Loucy (cell line): ENCODE measurements around the gene SH2D6.
"Not testable (repeated sequence)": the region's sequence is repeated elsewhere in the genome, so short reads cannot be mapped to it uniquely, and the experiment has no call there.

ENCODE experiments used
- H2AFZ ChIP-seq: fragments of 200-600 bp; sonication (generic); 2 replicates; pipeline ENCODE4 v1.6.0; 2016; ENCODE audit warnings: antibody characterized with exemption, mild to moderate bottlenecking, low read length, moderate library complexity
- H3F3A ChIP-seq: fragments of 200-600 bp; 2 replicates; pipeline ENCODE4 v1.6.0; 2016; ENCODE audit warnings: antibody characterized with exemption, low read depth, mild to moderate bottlenecking
- H3K27me3 ChIP-seq: fragments of 200-600 bp; sonication (generic); 2 replicates; pipeline ENCODE4 v1.6.1; 2014; ENCODE audit warnings: low read length, mild to moderate bottlenecking; ENCODE audit not compliant: insufficient read depth, poor library complexity, severe bottlenecking
- H3K36me3 ChIP-seq: fragments of 200-600 bp; sonication (generic); 2 replicates; pipeline ENCODE4 v1.6.1; 2016; ENCODE audit warnings: low read length; ENCODE audit not compliant: insufficient read depth
- H3K4me1 ChIP-seq: fragments of 200-600 bp; sonication (generic); 2 replicates; pipeline ENCODE4 v1.5.1; 2014; ENCODE audit warnings: low read length, mild to moderate bottlenecking; ENCODE audit not compliant: insufficient read depth, poor library complexity, severe bottlenecking
- H3K4me2 ChIP-seq: fragments of 200-600 bp; sonication (generic); 2 replicates; pipeline ENCODE4 v1.6.0; 2014; ENCODE audit warnings: antibody characterized with exemption, low read length, low read depth, mild to moderate bottlenecking; ENCODE audit not compliant: poor library complexity, severe bottlenecking
- H3K4me3 ChIP-seq: fragments of 200-600 bp; sonication (generic); 2 replicates; pipeline ENCODE4 v1.5.1; 2014; ENCODE audit warnings: low read length, mild to moderate bottlenecking, mixed read lengths; ENCODE audit not compliant: poor library complexity, severe bottlenecking
- H3K79me2 ChIP-seq: fragments of 200-600 bp; sonication (generic); 2 replicates; pipeline ENCODE4 v1.6.1; 2014; ENCODE audit warnings: low read length; ENCODE audit not compliant: insufficient read depth
- H3K9ac ChIP-seq: fragments of 200-600 bp; sonication (generic); 2 replicates; pipeline ENCODE4 v1.6.0; 2014; ENCODE audit warnings: mild to moderate bottlenecking, low read depth, low read length, moderate library complexity; ENCODE audit not compliant: poor library complexity, severe bottlenecking
- H3K9me2 ChIP-seq: fragments of 200-600 bp; sonication (generic); replicated peaks from 2 replicates; pipeline ENCODE4 v1.6.1; 2016; ENCODE audit warnings: low read depth, low read length, mixed read lengths
- H3K9me3 ChIP-seq: fragments of 200-600 bp; sonication (generic); 2 replicates; pipeline ENCODE4 v1.6.1; 2014; ENCODE audit warnings: mild to moderate bottlenecking, antibody characterized with exemption, low read length, low read depth; ENCODE audit not compliant: insufficient read depth
- H4K20me1 ChIP-seq: fragments of 200-600 bp; sonication (generic); 2 replicates; pipeline ENCODE4 v1.6.0; 2014; ENCODE audit warnings: antibody characterized with exemption, low read length, mild to moderate bottlenecking; ENCODE audit not compliant: insufficient read depth, poor library complexity, severe bottlenecking
- EZH2phosphoT487 ChIP-seq: fragments of 200-600 bp; IDR thresholded peaks from 2 replicates; pipeline ENCODE4 v1.6.1; 2018; ENCODE audit warnings: antibody characterized with exemption, mild to moderate bottlenecking, moderate library complexity, borderline replicate concordance
- TF ChIP-seq, protein P1 (sequence below): fragments of 200-600 bp; sonication (generic); conservative IDR thresholded peaks from 2 replicates; pipeline ENCODE4 v1.5.1; 2014; ENCODE audit warnings: mild to moderate bottlenecking, antibody characterized with exemption, low read length

The SH2D6 gene

DNA sequence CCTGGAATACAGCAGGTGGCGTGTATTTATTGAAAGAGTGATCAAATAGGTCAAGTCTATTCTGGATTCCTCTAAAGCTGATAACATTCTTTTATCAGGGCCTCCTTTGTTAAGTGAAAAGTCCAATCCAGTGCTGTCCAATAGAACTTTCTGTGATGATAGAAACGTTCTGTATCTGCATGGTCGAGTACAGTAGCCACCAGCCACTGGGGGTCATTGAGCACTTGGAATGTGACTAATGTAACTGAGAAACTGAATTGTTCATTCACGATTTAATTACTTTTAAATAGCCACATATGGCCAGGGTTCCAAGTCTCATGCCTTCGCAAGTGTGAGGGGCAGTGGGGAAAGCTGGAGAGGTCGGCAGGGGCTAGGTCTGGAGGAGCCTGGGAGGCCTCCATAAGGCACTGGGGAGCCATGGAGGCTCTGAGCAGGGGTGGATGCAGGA is 20.5 kb downstream of the SH2D6 start:
- Histone ChIP-seq H3K4me1 (peaks cover 9% of the 10 kb centered on the region), H2AFZ (no peak overlapping the region)

DNA sequence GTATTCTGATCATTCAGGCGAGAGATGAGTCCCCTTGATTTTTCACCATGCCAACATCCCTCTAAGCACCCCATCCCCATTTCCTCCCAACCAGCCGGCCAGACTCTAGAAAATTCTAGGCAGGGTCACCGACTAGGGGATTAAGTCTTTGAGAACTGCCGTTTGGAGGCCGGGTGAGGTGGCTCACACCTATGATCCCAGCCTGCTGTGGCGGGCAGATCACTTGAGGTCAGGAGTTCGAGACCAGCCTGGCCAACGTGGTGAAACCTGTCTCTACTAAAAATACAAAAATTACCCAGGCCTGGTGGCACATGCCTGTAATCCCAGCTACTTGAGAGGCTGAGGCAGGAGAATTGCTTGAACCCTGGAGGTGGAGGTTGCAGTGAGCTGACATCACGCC is 21.1 kb downstream of the SH2D6 start:
- not testable (repeated sequence) for H3K79me2 ChIP-seq, H3F3A ChIP-seq, H3K4me1 ChIP-seq, H3K27me3 ChIP-seq, H3K9me3 ChIP-seq, H3K4me2 ChIP-seq, H3K9ac ChIP-seq, H3K9me2 ChIP-seq, H2AFZ ChIP-seq, H4K20me1 ChIP-seq, H3K4me3 ChIP-seq, H3K36me3 ChIP-seq

More for the DNA sequence above, 20.5 kb downstream of the SH2D6 start:
- no peaks in the 10 kb centered on the region for H3K36me3 ChIP-seq
- H3K4me3 ChIP-seq: no peak overlapping the region
- no peaks in the 10 kb centered on the region for H3K9me3 ChIP-seq
- H3K79me2 ChIP-seq: no peaks in the 10 kb centered on the region
- peak overlapping the region; percentile 79 for H3K9ac ChIP-seq
- H4K20me1 ChIP-seq: no peaks in the 10 kb centered on the region
- peak overlapping the region; percentile 62 for H3K4me2 ChIP-seq
- H3F3A ChIP-seq: no peaks in the 10 kb centered on the region
- no peaks in the 10 kb centered on the region for H3K27me3 ChIP-seq
- TF ChIP-seq, protein P1, sequence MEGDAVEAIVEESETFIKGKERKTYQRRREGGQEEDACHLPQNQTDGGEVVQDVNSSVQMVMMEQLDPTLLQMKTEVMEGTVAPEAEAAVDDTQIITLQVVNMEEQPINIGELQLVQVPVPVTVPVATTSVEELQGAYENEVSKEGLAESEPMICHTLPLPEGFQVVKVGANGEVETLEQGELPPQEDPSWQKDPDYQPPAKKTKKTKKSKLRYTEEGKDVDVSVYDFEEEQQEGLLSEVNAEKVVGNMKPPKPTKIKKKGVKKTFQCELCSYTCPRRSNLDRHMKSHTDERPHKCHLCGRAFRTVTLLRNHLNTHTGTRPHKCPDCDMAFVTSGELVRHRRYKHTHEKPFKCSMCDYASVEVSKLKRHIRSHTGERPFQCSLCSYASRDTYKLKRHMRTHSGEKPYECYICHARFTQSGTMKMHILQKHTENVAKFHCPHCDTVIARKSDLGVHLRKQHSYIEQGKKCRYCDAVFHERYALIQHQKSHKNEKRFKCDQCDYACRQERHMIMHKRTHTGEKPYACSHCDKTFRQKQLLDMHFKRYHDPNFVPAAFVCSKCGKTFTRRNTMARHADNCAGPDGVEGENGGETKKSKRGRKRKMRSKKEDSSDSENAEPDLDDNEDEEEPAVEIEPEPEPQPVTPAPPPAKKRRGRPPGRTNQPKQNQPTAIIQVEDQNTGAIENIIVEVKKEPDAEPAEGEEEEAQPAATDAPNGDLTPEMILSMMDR: no peak
- H3K9me2 ChIP-seq: no peaks in the 10 kb centered on the region

DNA sequence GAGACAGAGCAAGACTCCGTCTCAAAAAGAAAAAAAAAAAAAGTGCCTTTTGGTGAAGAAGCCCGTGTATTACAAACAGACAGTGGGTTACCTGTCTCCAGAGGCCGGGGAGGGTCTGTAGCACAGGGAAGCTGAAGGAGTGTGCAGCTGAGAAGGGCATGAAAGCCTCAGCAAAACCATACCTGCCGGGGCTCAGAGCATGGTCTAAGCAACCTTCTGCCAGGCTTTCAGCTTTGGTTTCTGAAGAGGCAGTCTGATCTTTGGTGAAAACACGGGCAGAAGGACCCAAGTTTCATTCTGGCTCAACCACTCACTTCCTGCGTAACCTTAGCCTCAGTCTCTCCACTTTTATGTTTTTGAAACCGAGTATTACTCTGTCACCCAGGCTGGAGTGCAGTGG is 21.5 kb downstream of the SH2D6 start:
- Histone ChIP-seq H3K27me3 (no peaks in the 10 kb centered on the region), H4K20me1 (no peaks in the 10 kb centered on the region), H3K79me2 (no peaks in the 10 kb centered on the region), H3K9ac (no peak overlapping the region), H3K9me2 (no peaks in the 10 kb centered on the region), H3K4me1 (peaks cover 9% of the 10 kb centered on the region), H2AFZ (no peak overlapping the region), H3K36me3 (no peaks in the 10 kb centered on the region), H3K9me3 (no peaks in the 10 kb centered on the region), H3K4me3 (no peak overlapping the region), H3F3A (no peaks in the 10 kb centered on the region), H3K4me2 (no peak overlapping the region)
- TF ChIP-seq EZH2phosphoT487: no peak
- TF ChIP-seq, protein P1: no peak

DNA sequence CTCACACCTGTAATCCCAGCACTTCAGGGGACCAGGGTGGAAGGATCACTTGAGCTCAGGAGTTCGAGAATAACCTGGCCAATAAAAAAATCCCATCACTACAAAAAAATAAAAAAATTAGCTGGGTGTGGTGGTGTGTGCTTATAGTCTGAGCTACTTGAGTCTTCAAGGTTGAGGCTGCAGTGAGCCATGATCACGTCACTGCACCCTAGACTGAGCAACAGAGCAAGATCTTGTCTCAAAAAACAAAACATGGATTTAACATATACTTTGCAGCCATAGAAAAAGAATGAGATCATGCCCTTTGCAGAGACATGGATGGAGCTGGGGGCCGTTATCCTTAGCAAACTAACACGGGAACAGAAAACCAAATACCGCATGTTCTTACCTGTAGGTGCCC is 22.2 kb downstream of the SH2D6 start:
- no peak overlapping the region for H2AFZ ChIP-seq
- H3K4me3 ChIP-seq: no peak overlapping the region

More for the DNA sequence above, 22.2 kb downstream of the SH2D6 start:
- Histone ChIP-seq H3K4me1 (peaks cover 8% of the 10 kb centered on the region), H3F3A (no peaks in the 10 kb centered on the region), H3K27me3 (no peaks in the 10 kb centered on the region), H4K20me1 (no peaks in the 10 kb centered on the region), H3K9ac (no peak overlapping the region), H3K9me3 (no peaks in the 10 kb centered on the region), H3K4me2 (no peak overlapping the region), H3K9me2 (no peaks in the 10 kb centered on the region), H3K79me2 (no peaks in the 10 kb centered on the region), H3K36me3 (no peaks in the 10 kb centered on the region)
- TF ChIP-seq, protein P1: no peak
- TF ChIP-seq EZH2phosphoT487: no peak
